HG03520 (cell line): ENCODE results near the gene ABI3BP.

Source experiments
- ATAC-seq: cut with Tn5 transposase; IDR thresholded peaks from one replicate; pipeline ENCODE4 v1.9.1; 2021; ENCODE audit warnings: mild to moderate bottlenecking, moderate library complexity; ENCODE audit not compliant: unreplicated experiment

ABI3BP gene

GRCh38 chr3:100982710-100983109 lies 10.5 kb downstream of the ABI3BP start:
- no peak for ATAC-seq

- no peak for ATAC-seq
Measured at GRCh38 chr3:100981164-100981911, 11.9 kb downstream of the ABI3BP start.

DNA sequence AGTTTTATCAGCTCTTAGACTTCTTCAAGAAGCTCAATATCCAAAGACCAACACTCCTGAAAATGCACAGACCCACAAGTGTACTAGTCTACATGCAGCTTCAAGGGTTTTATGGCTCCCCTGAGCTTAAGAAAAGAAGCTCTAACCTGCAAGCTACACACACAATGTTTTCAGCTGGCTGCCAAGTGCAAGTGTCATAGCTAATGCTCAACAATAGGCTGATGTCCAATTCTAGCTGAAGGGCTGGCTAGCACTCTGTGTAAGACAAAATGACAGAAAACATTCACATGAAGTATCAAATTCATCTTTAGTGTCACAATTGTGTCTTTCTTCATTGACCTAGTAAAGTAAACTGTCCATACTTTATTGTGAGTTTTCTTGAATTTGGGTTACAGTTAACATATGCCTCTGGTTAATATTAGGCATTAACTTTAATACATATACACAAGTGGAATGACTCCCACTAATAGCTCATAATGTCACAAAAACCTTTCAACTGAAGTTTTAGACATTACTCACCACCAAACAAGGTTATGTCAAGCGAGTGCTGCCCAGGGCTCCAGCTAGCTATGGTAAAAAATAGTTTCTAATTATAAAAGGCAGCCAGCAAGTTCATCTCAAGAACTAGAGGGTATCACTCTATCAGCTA lies 15.1 kb downstream of the ABI3BP start:
- ATAC-seq = no peak

GRCh38 chr3:100976611-100977010 lies 16.6 kb downstream of the ABI3BP start:
- no peak for ATAC-seq

DNA sequence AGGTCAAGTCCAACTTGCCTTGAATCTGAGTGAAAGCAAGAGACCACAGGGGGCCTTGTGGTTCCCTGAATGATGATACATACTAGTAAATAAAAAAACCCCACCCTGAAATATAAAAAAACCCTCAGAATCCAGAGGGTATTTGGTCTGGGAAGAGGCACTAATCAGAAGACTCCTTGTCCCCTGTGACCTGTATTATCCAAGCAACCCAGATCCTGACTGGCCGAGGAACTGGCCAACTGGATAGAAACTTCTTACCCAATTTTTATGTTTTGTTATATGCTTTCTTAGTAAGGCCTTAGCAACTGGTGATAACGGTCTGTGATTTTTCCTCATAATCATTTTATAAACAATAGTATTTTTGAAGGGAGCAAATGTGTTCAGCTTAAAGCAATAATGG lies 17.5 kb downstream of the ABI3BP start:
- ATAC-seq = no peak

- no peak for ATAC-seq
Measured at GRCh38 chr3:100973594-100973993, 19.6 kb downstream of the ABI3BP start.

DNA sequence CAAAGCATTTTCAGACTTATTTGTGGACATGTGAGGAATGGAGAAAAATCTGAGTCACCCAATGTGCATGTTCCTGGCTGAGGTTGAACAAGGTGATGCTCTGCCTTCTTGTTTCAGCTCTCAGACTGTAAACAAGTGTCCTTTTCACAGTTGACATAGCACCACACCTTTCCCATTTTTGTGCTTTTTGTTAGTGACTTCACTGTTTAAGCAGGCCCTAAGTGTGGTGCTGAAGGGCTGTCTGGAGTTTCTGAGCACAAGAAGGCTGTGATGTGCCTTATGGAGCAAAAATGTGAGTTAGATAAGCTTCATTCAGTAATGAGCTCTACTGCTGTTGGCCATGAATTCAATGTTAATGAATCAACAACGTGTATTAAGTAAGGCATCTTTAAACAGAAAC lies 20.4 kb downstream of the ABI3BP start:
- ATAC-seq = no peak

DNA sequence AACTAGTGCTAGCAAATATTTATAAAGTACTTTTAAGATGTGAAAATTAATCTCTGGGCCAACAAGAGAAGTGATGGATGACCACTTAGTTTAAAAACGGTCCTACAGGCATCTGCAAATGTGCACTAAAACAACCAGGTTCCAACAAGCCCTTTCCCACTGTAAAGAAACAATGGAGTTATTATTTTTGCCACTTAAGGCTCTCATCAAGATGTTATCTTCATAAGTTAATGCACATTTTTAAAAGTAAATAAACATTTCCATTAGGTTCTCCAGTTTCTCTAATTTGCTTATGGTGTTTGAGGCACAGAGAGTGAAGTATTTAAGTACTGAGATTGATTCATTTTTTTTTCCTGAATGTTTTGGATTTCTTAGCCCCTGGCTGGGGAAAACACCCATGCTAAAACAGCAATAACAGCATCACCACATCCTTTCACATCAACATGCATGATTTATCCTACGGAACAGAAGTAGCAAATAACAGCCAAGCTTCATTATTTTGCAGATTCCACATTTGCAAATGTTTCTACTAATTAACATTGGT lies 20.8 kb downstream of the ABI3BP start:
- no peak for ATAC-seq

GRCh38 chr3:100971798-100972197 lies 21.4 kb downstream of the ABI3BP start:
- no peak for ATAC-seq

DNA sequence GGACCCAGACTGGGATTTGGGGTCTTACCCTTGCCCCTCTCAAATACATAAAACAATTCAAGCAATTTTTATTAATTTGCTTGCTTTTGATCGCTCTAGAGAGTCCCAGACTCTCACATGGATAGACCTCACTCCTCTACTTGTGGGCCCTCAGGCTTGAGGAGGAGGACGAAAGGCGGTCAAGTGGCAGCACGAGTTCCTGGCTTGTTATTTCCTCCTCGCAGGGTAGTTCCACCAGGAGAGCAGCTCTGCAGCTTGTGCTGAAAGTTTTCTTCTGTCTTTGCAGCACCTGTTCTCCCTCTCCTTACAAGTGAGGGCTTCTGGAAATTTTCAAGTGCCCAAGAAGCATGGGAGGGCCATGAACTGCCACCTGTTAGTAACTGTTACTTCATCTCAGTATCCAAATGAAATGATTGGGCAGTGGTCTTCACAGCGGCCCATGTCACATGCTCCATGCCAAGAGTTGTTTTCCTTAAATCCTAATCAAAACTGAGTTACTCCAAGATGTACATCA lies 22.7 kb downstream of the ABI3BP start:
- ATAC-seq = no peak

DNA sequence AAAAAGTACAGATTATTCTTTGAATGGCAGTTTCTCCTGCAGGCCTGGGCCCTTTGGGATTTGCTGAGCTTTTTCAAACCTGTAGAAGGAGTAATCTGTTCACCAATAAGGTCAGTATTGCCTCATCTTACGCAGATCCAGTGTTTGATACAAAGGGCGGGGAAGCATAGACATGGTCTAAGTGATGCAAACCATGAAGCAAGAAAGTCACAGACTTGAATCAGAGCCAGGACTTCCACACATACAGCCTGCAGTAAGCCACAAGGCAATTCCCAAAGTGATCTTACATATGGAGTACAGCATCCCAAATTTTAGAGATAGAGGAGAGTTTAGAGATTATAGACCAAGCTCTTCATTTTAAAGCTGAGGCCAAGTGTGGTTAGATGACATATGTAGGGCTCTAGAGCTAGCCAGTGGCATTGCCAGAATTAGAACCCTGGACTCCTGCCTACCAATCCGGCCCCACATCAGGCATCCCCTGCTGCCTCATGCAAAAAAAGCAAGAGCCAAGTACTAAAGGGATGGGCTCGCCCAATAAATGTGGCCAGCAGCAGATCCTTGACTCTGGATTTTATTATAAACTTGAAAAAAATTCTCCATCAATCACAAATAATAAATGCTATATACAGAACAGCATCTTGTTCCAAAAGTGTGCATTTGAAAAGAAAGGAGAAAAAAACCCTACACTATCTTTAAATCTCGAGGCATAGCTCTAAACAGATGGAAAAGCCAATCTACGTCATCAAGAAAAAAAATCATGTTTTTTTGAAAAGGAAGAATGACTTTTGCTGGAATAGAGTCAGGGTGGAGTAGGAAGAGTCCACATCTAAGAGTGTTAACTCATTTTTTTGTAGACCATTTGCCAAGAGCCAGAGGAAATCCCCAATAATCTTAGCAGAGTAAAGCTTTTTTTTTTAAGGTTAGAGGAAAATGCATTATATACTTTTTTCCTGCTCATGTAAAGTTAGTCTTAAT lies 24.0 kb downstream of the ABI3BP start:
- no peak for ATAC-seq

DNA sequence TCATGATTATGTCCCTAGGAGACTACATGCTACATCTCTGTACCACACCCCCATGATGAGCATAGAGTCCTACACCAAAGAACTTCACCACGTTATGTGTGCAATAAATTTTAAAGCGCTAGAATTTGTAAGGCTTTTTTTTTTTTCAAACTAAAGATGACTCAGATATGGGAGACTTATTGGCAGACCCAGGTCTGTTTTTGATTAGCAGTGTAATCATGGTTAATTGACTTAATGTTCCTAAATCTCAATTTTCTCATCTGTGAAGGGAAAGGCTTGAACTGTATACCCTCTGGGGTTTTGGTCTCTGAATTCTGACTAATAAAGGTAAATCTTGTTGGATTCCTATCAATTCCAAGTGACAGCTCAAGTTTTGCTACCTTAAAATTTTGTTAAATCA lies 26.4 kb downstream of the ABI3BP start:
- ATAC-seq = no peak

DNA sequence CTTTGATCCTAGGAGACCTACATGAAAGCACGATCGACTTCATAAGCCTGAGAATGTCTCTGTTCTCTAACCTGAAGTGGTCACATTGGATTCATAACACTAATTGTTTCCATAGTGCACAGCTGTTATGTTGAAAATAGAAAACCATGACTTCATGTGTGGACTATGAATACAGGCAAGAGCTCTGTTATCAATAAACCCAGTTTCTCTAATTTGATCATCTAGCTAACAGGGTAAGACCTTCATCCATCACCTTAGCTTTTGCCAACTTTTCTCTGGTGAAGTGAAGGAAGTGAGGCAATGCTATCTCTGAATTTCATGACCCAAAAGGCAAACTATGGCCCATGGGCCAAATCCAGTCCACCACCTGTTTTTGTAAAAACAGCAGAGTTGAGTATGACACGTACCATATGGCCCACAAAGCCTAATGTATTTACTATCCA lies 27.2 kb downstream of the ABI3BP start:
- no peak for ATAC-seq

DNA sequence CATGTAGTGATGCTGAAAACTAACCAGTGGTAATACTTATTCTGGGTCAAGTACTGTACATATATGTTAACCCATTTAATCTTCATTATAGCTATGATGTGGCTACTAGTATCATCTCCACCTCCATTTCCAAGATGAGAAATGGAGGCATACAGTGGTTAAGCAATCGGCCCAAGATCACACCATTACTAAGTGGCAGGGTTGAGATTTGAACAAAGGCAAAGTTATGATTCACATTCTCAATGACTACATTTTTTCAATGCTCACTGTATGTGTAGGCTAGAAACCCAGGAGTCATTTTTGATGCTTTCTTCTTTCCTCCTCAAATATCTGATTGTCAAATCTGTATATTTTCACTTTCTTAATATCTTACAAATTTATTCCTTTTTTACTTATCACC lies 30.2 kb downstream of the ABI3BP start:
- no peak for ATAC-seq

- ATAC-seq = no peak
Measured at GRCh38 chr3:100957261-100957986, 35.8 kb downstream of the ABI3BP start.

DNA sequence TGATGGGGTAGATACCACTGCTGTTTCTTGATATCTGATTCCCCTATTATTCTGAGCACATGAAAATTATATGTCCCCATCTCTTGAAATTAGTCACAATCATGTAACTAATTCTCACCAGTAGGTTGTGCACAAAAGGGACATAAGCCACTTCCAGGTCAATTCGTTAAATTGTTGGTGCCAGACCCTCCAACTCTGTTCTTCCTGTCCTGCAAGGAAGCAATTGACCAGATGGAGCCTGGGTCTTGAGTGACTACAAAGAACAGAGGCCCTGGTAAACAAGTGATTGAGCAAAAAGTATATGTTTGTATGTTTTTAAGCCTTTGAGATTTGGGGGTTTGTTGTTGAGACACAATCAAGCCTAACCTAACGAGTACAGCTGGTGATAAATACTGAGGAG lies 36.9 kb downstream of the ABI3BP start:
- ATAC-seq = no peak

DNA sequence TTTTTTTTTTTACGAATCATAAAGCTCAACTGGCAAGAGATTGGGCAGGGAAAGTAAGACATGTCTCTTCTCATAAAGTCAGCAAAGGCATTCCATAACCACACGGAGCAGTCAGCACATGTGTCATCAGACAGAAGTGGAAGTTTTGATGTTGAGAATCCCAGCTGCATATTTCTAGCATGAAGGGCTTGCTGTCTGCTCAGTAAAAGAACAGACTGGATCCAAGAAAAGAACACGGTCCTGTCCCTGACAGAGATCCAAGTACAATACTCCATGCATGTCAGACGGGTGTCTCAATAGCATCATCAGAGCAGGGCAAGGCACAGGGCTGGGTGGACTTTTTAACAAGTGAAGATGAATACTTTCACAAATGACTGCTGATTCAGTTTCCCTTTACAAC lies 38.2 kb downstream of the ABI3BP start:
- ATAC-seq = no peak

DNA sequence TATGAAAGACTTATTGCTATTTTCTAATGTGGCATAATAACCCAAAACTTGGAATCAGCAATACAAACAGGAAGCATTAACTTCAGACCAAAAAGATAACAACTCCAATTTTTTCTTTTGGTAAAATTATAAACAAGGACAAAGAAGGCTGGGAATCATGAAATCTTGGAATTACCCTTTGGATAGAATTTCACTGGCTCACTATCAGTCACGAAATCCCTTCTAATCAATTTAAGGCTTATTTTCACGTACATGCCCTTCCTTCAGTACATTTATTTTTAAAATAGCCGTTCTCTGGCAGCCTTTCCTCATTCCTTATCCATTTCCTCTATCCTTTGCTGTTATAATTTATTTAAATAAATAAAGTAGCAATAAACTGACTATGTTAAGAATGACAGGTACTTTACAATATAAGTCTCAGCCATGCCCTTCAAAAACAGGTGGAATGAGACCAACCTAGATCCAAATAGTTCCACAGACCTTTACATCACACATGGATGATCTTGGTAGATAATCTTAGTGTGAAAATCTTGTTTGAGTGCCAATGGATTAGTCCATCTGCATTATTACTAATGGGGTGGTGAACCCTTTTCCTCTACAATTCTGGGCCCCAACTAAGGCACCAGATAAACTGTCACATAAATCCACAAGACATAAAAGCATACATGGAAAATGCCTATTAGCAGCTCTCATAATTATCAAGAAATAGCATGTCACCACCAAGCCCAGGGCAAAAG lies 38.9 kb downstream of the ABI3BP start:
- ATAC-seq = no peak

GRCh38 chr3:100953103-100953502 lies 40.1 kb downstream of the ABI3BP start:
- ATAC-seq = no peak

DNA sequence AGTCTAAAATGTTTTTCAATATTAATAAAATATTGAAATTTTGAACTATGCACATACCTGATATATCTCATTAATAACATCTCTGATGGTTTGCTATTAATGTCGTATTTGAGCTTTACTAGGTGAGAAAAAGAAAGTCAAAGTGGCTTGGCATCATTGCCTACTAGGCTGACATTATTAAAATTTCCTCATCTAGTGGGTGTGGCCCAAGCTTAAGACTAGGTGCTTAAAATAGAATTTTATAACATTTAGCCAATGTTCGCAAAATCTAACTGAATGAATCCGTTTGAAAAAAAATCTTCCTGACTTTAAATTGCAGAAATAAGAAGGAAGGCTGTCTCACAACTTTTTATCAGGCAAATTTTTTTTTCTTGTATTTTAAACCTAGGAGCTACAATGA lies 46.1 kb downstream of the ABI3BP start:
- no peak for ATAC-seq
